GM21529 (cell line): ENCODE data around the gene MBNL2.

ENCODE experiments used
- ATAC-seq: cut with Tn5 transposase; IDR thresholded peaks from one replicate; pipeline ENCODE4 v1.9.1; 2021; ENCODE audit not compliant: unreplicated experiment

Gene MBNL2

DNA sequence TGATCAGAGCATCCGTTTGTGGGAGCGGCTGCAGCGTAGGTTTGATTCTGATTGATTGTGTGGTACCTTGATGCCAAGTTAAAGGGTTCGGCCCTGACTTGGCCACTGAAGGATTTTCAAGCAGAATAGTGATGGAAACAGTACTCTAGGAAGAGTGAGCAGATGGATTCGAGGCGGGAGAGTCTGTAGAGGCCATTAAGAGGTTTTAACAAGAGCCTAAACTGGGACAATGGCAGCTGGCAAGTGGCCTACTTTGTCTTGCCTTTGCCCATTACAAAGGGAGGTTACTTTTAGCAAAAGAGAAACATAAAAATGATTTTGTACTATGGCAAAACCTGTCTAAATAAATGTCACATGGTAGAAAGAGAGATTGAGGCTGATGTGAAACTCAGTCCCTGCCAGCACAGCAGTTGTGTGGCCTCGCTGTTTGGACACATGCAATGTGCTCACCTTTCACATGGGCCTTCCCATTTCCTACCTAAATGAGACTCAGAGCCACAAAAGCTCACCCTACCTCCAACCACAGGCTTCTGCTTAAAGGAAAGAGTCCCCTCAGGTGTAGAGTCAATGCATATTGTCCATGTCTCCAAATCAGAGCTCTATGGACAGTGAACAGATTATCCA lies 149.5 kb downstream of the MBNL2 start:
- no peak for ATAC-seq

DNA sequence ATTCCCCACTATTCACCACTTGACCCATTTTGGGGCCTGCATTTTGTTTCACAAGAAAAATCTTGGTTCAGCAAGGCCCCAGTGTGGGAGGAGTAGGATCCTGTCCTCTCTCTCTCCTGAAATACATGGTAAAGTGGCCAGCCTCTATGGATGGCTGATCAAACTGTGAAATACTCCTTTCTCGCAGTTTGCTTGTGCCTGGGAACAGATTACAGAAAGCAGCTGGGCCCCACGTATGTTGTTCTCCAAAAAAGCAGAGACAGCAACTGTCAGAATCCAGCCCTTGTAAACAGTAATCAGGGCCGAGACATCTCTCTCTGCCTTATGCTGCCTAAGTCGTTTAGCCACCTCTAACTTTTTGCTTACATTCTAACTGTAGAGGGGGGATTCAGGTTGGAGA lies 150.8 kb downstream of the MBNL2 start:
- ATAC-seq: no peak

DNA sequence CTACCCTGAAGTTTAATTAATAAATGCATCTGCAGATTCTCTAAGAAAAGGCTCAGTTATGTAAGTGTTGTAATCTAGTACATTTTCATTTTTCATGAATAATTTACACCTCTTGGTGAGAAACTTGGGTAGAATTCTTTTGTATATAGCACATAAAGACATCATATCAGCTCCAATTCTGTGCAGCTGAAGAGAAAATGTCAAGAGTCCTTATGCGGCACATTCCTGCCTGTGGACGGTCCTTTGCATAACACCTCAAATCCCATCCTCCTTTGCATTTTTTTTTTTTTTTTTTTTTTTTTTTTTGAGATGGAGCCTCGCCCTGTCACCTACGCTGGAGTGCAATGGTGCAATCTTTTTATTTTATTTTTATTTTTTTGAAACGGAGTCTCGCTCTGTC lies 151.7 kb downstream of the MBNL2 start:
- ATAC-seq: no peak

DNA sequence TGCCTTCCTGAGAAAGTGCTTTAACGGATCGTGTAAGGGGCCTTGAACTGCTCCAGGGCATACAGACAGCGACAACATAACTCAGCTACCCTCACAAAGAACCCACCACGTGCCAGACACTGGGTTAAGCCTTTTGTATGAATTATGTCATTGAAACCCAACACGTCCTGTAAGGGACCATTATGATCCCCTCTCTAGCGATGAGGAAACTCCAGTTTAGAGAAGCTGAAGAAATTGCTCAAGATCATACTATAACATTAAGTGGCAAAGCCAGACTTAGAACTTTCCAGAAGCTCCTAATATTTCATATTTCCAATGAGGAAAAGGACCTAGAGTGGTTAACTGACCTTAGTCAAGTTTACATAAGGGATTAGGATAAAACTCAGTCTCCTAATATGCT lies 154.8 kb downstream of the MBNL2 start:
- no peak for ATAC-seq

DNA sequence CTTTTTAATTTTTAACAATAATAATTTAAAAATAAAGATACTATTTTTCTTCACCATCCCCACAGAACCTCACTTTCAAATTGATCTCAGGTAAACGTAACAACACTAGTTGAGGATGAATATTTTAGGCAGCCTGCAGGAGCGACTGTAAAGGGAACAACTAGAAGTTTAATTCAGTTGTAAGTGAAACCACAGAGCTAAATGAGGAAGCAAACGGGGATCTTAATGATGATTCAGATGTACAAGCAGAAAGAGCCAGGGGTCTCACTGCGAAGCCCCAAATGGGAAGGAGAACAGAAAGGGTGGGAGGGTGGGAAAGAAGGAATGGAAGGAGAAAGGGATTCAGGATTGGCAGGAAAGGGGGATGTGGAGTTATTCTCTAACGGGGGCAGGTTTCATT lies 157.3 kb downstream of the MBNL2 start:
- ATAC-seq: no peak

DNA sequence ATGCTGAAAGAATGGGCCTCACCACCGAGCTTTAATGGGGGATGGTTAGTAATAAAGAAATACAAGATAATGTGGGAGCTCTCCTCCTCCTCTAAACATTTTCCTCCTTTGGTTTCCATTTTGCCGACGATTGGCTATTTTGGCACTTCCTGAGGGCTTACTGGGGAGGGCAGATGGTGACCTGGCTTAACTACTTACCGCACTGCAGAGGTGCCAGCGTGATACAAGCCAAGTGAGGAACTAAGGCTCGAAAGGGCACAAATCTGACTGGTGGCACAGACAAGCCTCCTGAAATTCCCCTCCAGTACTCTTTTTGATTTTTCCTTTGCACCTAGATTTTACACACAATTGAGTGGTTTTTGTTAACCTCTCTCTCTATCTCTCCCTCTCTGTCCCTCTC lies 158.6 kb downstream of the MBNL2 start:
- no peak for ATAC-seq

DNA sequence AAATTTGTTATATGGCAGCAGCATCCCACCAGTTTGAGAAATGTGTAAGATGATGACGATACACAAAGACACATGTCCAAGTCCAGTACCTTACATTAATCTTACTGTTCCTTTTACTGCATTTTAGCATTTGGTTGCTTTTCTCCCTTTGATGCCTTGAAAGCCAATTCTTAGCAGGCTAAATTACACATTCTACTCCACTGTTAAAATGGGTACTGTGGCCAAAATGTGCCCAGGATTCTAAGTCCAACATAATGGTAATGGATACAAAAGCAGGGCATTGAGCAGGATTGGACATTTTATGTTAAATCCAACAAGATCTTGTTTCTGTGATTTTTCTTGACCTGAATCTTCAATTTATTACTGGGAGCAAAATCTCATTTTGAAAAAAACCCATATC lies 159.1 kb downstream of the MBNL2 start:
- no peak for ATAC-seq

DNA sequence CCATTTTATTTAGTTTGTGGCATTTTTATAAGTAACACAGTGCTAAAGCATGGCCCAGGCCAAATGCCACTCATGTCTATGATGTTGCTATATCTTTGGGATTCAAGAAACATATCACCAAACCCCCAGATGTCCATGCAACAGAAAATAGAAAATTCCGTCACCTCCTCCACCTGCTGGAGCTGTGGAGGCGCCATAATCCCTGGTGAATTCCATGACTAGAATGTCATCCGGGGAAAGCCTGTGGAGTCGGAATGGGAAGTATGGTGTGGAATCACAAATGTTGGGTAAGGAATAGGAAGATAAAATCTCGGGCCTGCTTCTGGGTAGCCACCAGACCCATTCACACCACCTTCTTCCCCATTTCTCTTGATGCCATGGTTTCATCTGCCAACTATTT lies 160.1 kb downstream of the MBNL2 start:
- ATAC-seq: no peak

DNA sequence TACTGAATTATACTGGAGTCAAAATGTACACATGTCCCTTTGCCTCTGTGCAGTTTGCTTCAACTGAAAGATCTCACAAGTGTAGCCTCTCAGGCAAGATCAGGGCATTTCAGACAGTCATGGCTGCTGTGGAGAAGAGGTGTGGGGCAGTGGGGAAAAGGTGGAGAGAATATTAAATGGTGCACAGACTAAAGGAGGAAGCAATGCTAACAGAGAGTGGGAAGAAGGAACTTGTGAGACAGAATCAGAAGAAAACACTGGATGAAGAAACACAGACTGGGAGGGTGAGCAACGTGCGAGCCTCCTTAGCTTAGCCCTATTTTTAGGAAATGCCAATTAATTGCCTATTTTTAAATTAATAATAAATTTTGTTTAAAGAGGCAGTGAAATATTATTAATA lies 162.2 kb downstream of the MBNL2 start:
- no peak for ATAC-seq

DNA sequence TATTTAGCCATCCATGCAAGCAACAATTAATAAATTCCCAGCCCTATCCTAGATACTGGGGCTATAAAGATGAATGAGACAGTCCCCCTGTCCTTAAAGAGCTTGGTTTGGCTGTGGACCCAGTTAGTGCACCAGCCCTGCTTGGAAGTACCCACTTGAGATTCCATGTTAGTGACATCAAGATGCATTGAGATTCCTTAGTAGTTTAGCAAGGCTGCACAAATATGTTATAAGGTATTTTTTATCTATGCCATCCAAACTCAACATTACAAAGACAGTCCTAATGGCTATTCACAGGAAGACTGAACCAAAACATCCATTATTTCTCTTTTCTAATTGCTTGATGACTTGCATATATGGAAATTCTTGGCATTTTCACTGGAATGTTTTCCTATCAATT lies 163.0 kb downstream of the MBNL2 start:
- no peak for ATAC-seq

DNA sequence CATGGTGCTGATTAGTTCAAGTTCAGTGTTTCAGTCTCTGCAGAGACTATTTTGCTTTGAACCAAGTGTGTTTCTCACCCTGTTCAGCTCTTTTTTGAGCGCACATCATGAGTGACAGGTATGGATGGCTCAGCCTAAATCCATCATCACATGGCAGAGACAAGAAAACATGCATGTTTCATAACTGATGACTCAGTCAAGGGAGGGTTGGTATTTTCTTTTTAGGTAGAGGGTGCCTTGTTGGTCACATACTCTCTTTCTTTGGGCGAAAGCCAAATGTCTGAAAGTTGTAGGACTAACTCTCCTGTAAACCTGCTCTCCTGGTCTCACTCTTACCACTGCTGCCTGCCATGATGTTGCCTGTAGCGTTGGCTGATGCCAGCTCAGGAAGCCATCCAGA lies 163.7 kb downstream of the MBNL2 start:
- ATAC-seq: no peak

DNA sequence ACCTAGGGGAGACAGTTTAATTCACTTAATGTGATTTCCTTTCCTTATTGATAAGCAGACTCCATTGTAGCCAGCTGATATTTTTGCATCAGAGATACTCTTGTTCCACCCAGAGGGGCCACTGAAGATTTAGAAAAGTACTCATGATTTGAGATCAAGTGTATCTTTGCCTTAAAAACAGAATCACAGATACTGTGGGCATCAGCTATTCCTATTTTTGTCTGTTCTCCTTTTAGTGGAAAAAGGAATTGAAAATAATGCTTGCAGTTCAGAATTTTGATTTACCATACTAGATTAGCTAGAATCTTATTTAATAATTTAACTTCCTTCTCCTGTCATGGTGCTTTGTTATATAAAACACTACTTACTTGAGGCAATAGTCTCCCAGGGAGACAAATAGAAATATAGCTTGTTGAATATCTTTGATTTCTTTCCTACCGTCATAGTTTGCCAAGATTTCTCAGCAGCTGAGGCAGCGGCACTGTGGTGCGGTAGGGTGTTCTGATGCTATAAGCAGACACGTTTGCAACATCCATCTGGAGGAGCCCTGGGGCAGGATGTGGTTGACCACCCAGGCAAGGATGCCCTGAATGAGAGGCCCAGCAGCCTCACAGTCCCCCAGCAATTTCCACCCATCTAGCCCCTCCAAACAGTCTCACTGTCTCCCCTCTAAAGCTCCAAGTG lies 164.8 kb downstream of the MBNL2 start:
- ATAC-seq: no peak

DNA sequence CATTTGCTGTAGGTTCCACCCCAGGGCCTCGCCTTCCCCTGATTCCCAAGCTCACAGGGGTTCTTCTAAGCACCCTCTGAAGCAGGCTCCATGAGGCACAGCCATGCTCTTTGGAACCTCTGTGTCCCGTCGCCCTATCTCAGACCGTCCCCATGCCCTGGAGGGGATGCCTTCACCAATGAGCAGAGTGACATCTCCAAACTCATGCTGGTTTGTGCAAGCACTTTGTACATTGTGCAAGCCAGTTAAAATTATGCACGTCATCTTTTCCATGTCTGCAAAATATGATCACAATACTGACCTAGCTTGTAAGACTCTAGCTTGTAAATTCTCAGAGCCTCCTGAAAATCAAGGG lies 165.3 kb downstream of the MBNL2 start:
- ATAC-seq: no peak

DNA sequence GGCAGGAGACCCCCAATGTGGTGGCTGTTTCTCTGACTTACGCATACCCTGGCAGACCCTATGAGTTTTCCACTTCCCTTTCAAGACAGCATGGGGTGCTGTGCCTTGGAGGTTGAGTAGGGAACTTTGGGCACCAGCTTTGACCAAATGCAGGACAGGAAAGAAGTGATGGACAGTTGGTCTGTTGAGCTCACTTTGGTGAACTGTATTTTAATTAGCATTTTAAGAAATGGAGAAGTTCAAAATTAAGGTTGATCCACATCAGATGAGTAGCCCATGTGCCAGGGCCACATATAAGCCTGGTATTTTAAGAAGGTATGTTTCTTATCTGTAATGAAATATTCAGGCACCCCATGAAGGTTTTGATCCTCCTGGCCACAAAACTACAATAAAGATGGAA lies 165.8 kb downstream of the MBNL2 start:
- no peak for ATAC-seq

DNA sequence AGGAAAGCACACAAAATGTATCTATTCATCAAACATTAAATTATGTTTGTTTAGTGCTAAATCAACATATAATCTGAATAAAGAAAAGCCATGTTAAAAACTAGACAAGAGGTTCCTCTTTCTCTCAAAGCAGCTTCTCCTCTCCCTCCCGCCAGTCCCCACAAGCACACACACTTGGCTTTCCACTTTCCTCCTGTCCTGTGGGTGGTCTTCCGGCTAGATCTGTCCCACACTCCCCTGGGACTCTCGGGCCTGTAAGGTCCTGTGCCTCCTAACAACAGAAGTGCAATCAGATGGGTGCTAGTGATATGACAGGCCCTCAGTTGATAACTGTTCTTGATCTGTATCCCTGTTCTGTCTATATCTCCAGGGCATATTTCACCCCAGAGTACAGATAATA lies 166.2 kb downstream of the MBNL2 start:
- no peak for ATAC-seq

DNA sequence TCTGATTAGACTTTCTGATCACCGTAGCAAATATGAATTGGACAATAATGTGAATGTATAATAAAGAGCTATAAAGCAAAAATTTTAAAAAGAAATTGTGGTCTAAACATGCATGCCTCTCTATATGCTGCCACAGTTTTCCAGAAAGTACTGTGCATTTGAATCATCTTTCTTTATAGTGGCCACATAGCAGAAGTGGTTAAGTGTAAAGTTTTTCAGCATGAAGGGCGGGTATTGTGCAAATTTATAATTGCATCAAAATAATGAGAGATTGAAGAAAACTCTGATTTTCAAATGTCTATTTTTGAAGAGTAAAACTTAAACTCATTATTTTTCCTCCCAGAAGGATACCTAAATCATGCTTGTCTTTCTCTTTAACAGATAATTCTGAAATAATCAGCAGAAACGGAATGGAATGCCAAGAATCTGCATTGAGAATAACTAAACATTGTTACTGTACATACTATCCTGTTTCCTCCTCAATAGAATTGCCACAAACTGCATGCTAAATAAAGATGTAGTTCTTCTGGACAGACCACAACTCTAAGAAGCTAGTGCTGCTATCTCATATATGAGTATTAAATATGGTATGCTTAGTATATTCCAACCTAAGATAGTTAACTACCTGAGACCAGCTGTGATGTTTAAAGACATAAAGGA lies 168.9 kb downstream of the MBNL2 start:
- ATAC-seq: no peak

DNA sequence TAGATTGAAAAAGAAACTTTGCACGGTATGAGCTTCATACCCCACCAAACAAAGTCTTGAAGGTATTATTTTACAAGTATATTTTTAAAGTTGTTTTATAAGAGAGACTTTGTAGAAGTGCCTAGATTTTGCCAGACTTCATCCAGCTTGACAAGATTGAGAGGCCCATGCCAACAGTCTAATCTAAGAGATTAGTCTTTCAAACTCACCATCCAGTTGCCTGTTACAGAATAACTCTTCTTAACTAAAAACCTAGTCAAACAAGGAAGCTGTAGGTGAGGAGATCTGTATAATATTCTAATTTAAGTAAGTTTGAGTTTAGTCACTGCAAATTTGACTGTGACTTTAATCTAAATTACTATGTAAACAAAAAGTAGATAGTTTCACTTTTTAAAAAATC lies 169.9 kb downstream of the MBNL2 start:
- ATAC-seq: no peak

DNA sequence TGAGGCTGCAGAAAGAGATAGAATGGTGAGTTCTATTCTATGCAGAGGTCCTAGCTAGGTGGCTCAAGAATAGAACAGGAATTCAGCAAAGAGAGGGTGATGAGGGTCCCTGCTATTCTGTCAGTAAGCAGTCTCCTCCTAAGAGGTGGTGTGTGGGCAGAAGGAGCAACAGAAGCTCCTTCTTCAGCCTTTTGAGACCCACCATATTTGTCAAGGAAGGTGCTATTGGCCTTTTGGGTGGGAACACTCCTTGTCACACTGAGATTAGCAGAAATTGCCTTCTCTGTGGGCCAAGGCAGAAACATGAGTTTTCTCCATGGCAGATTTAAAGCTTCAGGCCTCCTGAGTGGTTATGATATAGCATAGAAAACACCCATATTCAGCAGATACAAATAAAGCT lies 172.4 kb downstream of the MBNL2 start:
- ATAC-seq: no peak

DNA sequence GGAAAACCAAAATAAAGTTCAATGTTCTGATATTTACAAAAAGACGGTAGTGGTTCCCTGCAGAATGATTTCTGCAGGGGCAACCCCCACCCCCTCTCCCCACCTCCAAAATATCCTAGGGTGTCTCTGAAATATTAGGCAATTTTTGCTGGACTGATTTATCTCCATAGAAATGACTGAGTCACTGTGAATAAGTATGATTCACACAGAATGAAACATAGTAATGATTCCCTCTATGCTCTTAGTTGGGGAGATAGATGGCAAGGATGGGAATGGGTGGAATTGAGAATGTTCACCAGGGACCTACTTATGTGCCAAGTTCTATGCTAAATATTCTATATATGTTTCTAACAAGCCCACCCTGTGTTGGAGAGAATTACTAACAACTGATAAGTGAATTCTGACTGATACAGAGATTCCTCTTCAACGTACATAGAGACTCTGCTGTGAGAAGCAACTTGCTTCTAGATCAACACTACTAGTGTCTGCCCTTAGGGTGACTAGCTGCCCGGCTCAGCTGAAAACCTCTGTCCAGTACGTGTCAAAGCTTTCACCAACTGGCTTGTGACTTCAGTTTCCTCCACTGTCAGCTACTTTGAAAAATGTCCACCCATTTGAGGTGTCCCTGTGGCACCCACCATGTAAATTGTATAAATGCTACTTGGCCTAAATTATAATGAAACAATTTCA lies 173.5 kb downstream of the MBNL2 start:
- no peak for ATAC-seq

DNA sequence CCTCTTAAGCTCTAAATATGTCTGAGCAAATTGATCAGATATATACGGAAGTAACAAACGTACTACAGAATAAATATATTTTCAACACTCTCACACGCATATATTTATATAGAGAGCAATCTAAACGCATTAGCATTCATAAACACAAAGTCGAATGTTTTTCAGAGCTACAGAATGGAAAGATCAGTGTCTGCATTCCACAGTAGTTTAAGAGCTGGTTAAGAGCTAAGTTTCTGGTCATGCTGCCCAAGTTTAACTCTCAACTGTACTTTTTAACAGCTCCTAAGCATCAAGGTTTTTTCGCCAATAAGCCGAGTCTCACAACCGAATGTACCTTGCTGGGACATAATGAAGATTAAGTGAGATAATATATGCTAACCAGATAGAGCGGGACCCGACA lies 175.1 kb downstream of the MBNL2 start:
- ATAC-seq: no peak

DNA sequence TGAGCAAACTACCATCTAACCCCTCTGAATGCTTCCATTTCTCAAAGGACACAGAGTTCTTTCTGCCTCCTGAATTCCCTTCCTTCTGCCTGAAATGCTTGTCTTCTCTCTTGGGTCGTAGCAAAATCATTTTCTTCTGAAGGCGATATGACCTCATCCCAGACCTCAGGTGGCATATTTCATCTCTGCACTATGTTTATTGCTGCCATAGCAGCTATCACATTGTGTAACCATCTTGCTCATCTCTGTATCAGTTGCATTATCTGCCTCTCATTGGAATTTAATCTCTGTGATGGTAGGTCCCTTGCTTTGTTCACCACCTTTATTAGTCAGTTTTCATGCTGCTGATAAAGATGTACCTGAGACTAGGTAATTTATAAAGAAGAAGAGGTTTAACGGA lies 179.3 kb downstream of the MBNL2 start:
- no peak for ATAC-seq
